Glomerular endothelial cell (primary cell): ENCODE data around the gene NHLRC3. TPM values are rescaled to one million over a fixed set of nuclear protein-coding genes. Genes with fewer than 3 reads are reported as not detected.
"Not testable (repeated sequence)": the region's sequence is repeated elsewhere in the genome, so short reads cannot be mapped to it uniquely, and the experiment has no call there.

Experiments used
- DNase-seq: peaks from one replicate; pipeline ENCODE4 v3.0.0-alpha.2; 2011; ENCODE audit warnings: low read depth, low spot score; ENCODE audit errors: extremely low read depth
- total RNA-seq: library from RNA; depleted of rRNA; stranded (reverse); fragments of >200 nt; gene quantifications from 2 replicates; pipeline ENCODE4 v1.2.3, GENCODE V29; 2015

NHLRC3 gene
- 7.2 and 11.4 TPM in 2 replicates for total RNA-seq

- DNase-seq: no peak
These were observed at the start of gene NHLRC3, which contains the start of gene PROSER1 for GRCh38 chr13:39037880-39038568. Gene NHLRC3 (plus strand): TSS chr13:39038456. CDS start chr13:39038640, 184 bp downstream. Gene PROSER1 (minus strand): TSS chr13:39038089. CDS start chr13:39037242, 847 bp downstream.

- no peak for DNase-seq
These were observed 47.6 kb upstream of the NHLRC3 start, which contains the start of gene STOML3 for GRCh38 chr13:38990693-38991092. Gene STOML3 (minus strand): TSS chr13:38990831. CDS start chr13:38990721, 110 bp downstream.

GRCh38 chr13:38993381-38993780, 44.9 kb upstream of the NHLRC3 start:
- DNase-seq: no peak

- no peak for DNase-seq
These were observed 39.5 kb upstream of the NHLRC3 start for GRCh38 chr13:38998739-38999138.

GRCh38 chr13:39006371-39007111, 31.7 kb upstream of the NHLRC3 start:
- not testable (repeated sequence) for DNase-seq

GRCh38 chr13:39012608-39013007, 25.6 kb upstream of the NHLRC3 start:
- DNase-seq: no peak

GRCh38 chr13:39013462-39013861, 24.8 kb upstream of the NHLRC3 start:
- DNase-seq: no peak

GRCh38 chr13:39016087-39016486, 22.2 kb upstream of the NHLRC3 start:
- DNase-seq: no peak

- DNase-seq: no peak
These were observed 21.5 kb upstream of the NHLRC3 start for GRCh38 chr13:39016787-39017186.

- DNase-seq: no peak
These were observed 17.3 kb upstream of the NHLRC3 start for GRCh38 chr13:39020853-39021462.

- DNase-seq: no peak
These were observed 14.9 kb upstream of the NHLRC3 start for GRCh38 chr13:39023316-39023715.

- DNase-seq: no peak
These were observed 14.5 kb upstream of the NHLRC3 start for GRCh38 chr13:39023761-39024160.

- DNase-seq: no peak
These were observed 12.8 kb upstream of the NHLRC3 start for GRCh38 chr13:39025433-39025839.

- DNase-seq: no peak
These were observed 6.1 kb upstream of the NHLRC3 start for GRCh38 chr13:39032150-39032549.

- DNase-seq: no peak
These were observed 4.2 kb upstream of the NHLRC3 start for GRCh38 chr13:39034085-39034484.

- DNase-seq: no peak
These were observed 3.1 kb upstream of the NHLRC3 start for GRCh38 chr13:39035204-39035603.

GRCh38 chr13:39035799-39036198, 2.5 kb upstream of the NHLRC3 start:
- no peak for DNase-seq

- no peak for DNase-seq
These were observed 2.0 kb upstream of the NHLRC3 start for GRCh38 chr13:39036212-39036611.

GRCh38 chr13:39037410-39037879, 811 bp upstream of the NHLRC3 start:
- DNase-seq: no peak

- DNase-seq: no peak
These were observed 344 bp downstream of the NHLRC3 start for GRCh38 chr13:39038569-39039030.

- no peak for DNase-seq
These were observed 785 bp downstream of the NHLRC3 start for GRCh38 chr13:39039041-39039440.
